HCT116 (cell line): Measurements from ENCODE around the gene WDR89. TPM values are rescaled to one million over a fixed set of nuclear protein-coding genes. Genes with fewer than 3 reads are reported as not detected.

Experiments
- ATAC-seq: fragments of 200-7000 bp; cut with Tn5 transposase; 2 replicates; pipeline ENCODE4 v1.9.1; 2020; ENCODE audit warnings: mild to moderate bottlenecking, moderate library complexity
- BruUV-seq: library from RNA; stranded (reverse); fragments of 400-500 nt; replicated peaks from 2 replicates; lab custom pipeline; 2021; lab: Mats Ljungman, UMichigan
- CTCF ChIA-PET: fragments of 300-600 bp; sonication (Branson Sonifier 250); formaldehyde crosslinking; loops from one replicate; lab custom pipeline; 2021; ENCODE audit warnings: antibody characterized with exemption; lab: Charles Lee
- POLR2A ChIA-PET: fragments of 300-600, 350-600 bp; sonication (Branson Sonifier 250); formaldehyde crosslinking; loops from one replicate; lab custom pipeline; 2021; ENCODE audit warnings: antibody characterized with exemption; lab: Charles Lee
- RAD21 ChIA-PET, 2 experiments: fragments of 300-600 bp; sonication (Branson Sonifier 250); formaldehyde crosslinking; loops; one replicate each; lab custom pipeline; 2023; ENCODE audit warnings: low total read pairs in 2 of 2; ENCODE audit not compliant: uncharacterized antibody in 2 of 2, unreplicated experiment in 2 of 2, low non-redundant PET in 1 of 2; lab: Charles Lee
- DNase-seq: peaks from one replicate; pipeline ENCODE4 v3.0.0-alpha.2; 2010; ENCODE audit warnings: low read depth, low spot score
- H2AFZ ChIP-seq: fragments of 200-600 bp; shearing (Covaris generic), sonication (generic); 2 replicates; pipeline ENCODE4 v1.6.1; 2017; ENCODE audit warnings: low read depth, mixed run types, mixed read lengths, antibody characterized with exemption, low read length; ENCODE audit not compliant: poor library complexity, severe bottlenecking
- H3K27ac ChIP-seq: 2 replicates; pipeline ENCODE4 v1.5.1; 2012; ENCODE audit warnings: low read depth, low read length
- H3K27me3 ChIP-seq: fragments of 200-600 bp; sonication (generic); 2 replicates; pipeline ENCODE4 v1.6.1; 2016; ENCODE audit warnings: mixed run types, low read length, mixed read lengths; ENCODE audit not compliant: insufficient read depth
- H3K36me3 ChIP-seq, 2 experiments: fragments of 200-500 bp in 1 of 2; fragments of 200-600 bp in 1 of 2; sonication (Bioruptor generic) in 1 of 2; sonication (generic) in 1 of 2; 2 replicates each; pipeline versions ENCODE4 v1.5.1 to v1.6.1; 2014 to 2016; ENCODE audit warnings: low read length in 2 of 2, inconsistent platforms in 1 of 2, mixed read lengths in 1 of 2, mixed run types in 1 of 2; ENCODE audit not compliant: insufficient read depth in 2 of 2, control insufficient read depth in 1 of 2
- H3K4me1 ChIP-seq, 2 experiments: fragments of 200-600 bp in 1 of 2; sonication (generic) in 1 of 2; 2 replicates each; pipeline versions ENCODE4 v1.5.1 to v1.6.1; 2012 to 2017; ENCODE audit warnings: low read length in 2 of 2, inconsistent platforms in 1 of 2, mild to moderate bottlenecking in 1 of 2, mixed read lengths in 1 of 2, mixed run types in 1 of 2, moderate library complexity in 1 of 2; ENCODE audit not compliant: insufficient read depth in 2 of 2, control insufficient read depth in 1 of 2
- H3K4me2 ChIP-seq: fragments of 200-600 bp; sonication (generic); 2 replicates; pipeline ENCODE4 v1.6.1; 2017; ENCODE audit warnings: mixed run types, low read length, mixed read lengths
- H3K4me3 ChIP-seq, 2 experiments: fragments of 200-600 bp in 1 of 2; sonication (generic) in 1 of 2; replicated peaks in 1 of 2; 2 replicates each; pipeline ENCODE4 v1.5.1; 2011 to 2016; ENCODE audit warnings: low read length in 2 of 2, control low read depth in 1 of 2, low read depth in 1 of 2, mild to moderate bottlenecking in 1 of 2, mixed read lengths in 1 of 2, mixed run types in 1 of 2
- H3K79me2 ChIP-seq: fragments of 200-600 bp; sonication (generic); 2 replicates; pipeline ENCODE4 v1.6.1; 2017; ENCODE audit warnings: mild to moderate bottlenecking, mixed run types, low read length, moderate library complexity, mixed read lengths; ENCODE audit not compliant: insufficient read depth
- H3K9ac ChIP-seq: fragments of 200-600 bp; sonication (generic); 2 replicates; pipeline ENCODE4 v1.6.1; 2016; ENCODE audit warnings: low read length, mixed read lengths
- H3K9me2 ChIP-seq: fragments of 200-600 bp; sonication (generic), shearing (Covaris generic); 2 replicates; pipeline ENCODE4 v1.6.1; 2017; ENCODE audit warnings: mixed run types, mild to moderate bottlenecking, moderate library complexity; ENCODE audit not compliant: insufficient read depth
- H3K9me3 ChIP-seq, 2 experiments: fragments of 200-500 bp in 1 of 2; fragments of 200-600 bp in 1 of 2; sonication (Bioruptor generic) in 1 of 2; sonication (generic) in 1 of 2; 2 replicates each; pipeline ENCODE4 v1.6.1; 2014 to 2017; ENCODE audit warnings: low read length in 2 of 2, mixed read lengths in 2 of 2, inconsistent platforms in 1 of 2, low read depth in 1 of 2, mild to moderate bottlenecking in 1 of 2, mixed run types in 1 of 2, moderate library complexity in 1 of 2; ENCODE audit not compliant: control insufficient read depth in 1 of 2, insufficient read depth in 1 of 2
- H4K20me1 ChIP-seq: fragments of 200-600 bp; sonication (generic), shearing (Covaris generic); 2 replicates; pipeline ENCODE4 v1.6.1; 2017; ENCODE audit warnings: mixed run types, mild to moderate bottlenecking, moderate library complexity; ENCODE audit not compliant: insufficient read depth
- ATF3 ChIP-seq: IDR thresholded peaks from 2 replicates; pipeline ENCODE4 v1.6.1; 2012
- CBX3 ChIP-seq: IDR thresholded peaks from 2 replicates; pipeline ENCODE4 v1.6.1; 2012; ENCODE audit warnings: low read depth
- CEBPB ChIP-seq: IDR thresholded peaks from 2 replicates; pipeline ENCODE4 v1.6.1; 2012; ENCODE audit warnings: low read depth
- EZH2phosphoT487 ChIP-seq: fragments of 200-600 bp; IDR thresholded peaks from 2 replicates; pipeline ENCODE4 v1.6.1; 2018; ENCODE audit warnings: antibody characterized with exemption, borderline replicate concordance
- FOSL1 ChIP-seq: IDR thresholded peaks from 2 replicates; pipeline ENCODE4 v1.6.1; 2012; ENCODE audit warnings: low read depth
- JUND ChIP-seq: IDR thresholded peaks from 2 replicates; pipeline ENCODE4 v1.6.1; 2012
- POLR2A ChIP-seq: IDR thresholded peaks from 2 replicates; pipeline ENCODE4 v1.7.0; 2011; ENCODE audit warnings: borderline replicate concordance; ENCODE audit not compliant: insufficient read depth, insufficient read length; ENCODE audit errors: extremely low read depth
- SRF ChIP-seq: IDR thresholded peaks from 2 replicates; pipeline ENCODE4 v1.6.1; 2012; ENCODE audit warnings: low read depth
- ZFX ChIP-seq: fragments of 450-650 bp; IDR thresholded peaks from 2 replicates; pipeline ENCODE4 v1.6.1; 2017
- ZNF274 ChIP-seq: fragments of 200-500 bp; sonication (Bioruptor generic); IDR thresholded peaks from 2 replicates; pipeline ENCODE4 v1.6.1; 2014; ENCODE audit warnings: mild to moderate bottlenecking, low read depth, low read length, inconsistent platforms
- intact Hi-C: fragments of 100-400 bp; cut with micrococcal nuclease; formaldehyde crosslinking; loops from 2 replicates; pipeline ENCODE4 v1.10.0; 2022
- total RNA-seq: library from RNA; stranded (reverse); gene quantifications from one replicate; pipeline ENCODE4 v1.2.1, GENCODE V29; 2021; ENCODE audit not compliant: unreplicated experiment
- TF ChIP-seq, protein P1 (sequence below): IDR thresholded peaks from 2 replicates; pipeline ENCODE4 v1.6.1; 2011; ENCODE audit warnings: mild to moderate bottlenecking, low read length, moderate library complexity; ENCODE audit not compliant: insufficient replicate concordance; ENCODE audit errors: extremely low read depth

Gene WDR89
- total RNA-seq, 1 experiment from 2014 or later, result 22.8 TPM

- Histone ChIP-seq H3K9me3 (no peaks in the 10 kb centered on the region), H4K20me1 (no peaks in the 10 kb centered on the region), H3K79me2 (no peaks in the 10 kb centered on the region), H3K36me3 (no peaks in the 10 kb centered on the region), H3K9ac (no peak overlapping the region), H2AFZ (no peak overlapping the region), H3K4me2 (no peak overlapping the region), H3K9me2 (no peaks in the 10 kb centered on the region), H3K27me3 (no peaks in the 10 kb centered on the region), H3K4me3 (no peak overlapping the region), H3K27ac (no peak overlapping the region), H3K4me1 (peaks cover 0 to 6% of the 10 kb centered on the region in 2 experiments; a peak in 2 of 4 replicates)
- intact Hi-C loops, result no loop called here
- ChIA-PET CTCF (no interaction called here), POLR2A (no interaction called here), RAD21 (no interaction called here)
- TF ChIP-seq EZH2phosphoT487 (no peak), CBX3 (no peak), JUND (no peak), ZNF274 (no peak), SRF (no peak), POLR2A (no peak), FOSL1 (no peak), ATF3 (no peak), ZFX (no peak), CEBPB (no peak)
- TF ChIP-seq, protein P1, sequence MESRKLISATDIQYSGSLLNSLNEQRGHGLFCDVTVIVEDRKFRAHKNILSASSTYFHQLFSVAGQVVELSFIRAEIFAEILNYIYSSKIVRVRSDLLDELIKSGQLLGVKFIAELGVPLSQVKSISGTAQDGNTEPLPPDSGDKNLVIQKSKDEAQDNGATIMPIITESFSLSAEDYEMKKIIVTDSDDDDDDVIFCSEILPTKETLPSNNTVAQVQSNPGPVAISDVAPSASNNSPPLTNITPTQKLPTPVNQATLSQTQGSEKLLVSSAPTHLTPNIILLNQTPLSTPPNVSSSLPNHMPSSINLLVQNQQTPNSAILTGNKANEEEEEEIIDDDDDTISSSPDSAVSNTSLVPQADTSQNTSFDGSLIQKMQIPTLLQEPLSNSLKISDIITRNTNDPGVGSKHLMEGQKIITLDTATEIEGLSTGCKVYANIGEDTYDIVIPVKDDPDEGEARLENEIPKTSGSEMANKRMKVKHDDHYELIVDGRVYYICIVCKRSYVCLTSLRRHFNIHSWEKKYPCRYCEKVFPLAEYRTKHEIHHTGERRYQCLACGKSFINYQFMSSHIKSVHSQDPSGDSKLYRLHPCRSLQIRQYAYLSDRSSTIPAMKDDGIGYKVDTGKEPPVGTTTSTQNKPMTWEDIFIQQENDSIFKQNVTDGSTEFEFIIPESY, result no peak
- DNase-seq (no peak), ATAC-seq (no peak)
- BruUV-seq, result no TSS peak
Observed at GRCh38 chr14:63673255-63673654, 31.6 kb upstream of the WDR89 start.
